CD4-positive, alpha-beta T cell (primary cell): ENCODE measurements around the gene PTPRC. TPM values are rescaled to one million over a fixed set of nuclear protein-coding genes. Genes with fewer than 3 reads are reported as not detected.

Experiments
- ATAC-seq: fragments of 200-7000 bp; cut with Tn5 transposase; one replicate; pipeline ENCODE4 v1.10.0; 2022; ENCODE audit warnings: mild to moderate bottlenecking; ENCODE audit not compliant: poor library complexity
- CTCF ChIA-PET: fragments of 350-600 bp; sonication (Branson Sonifier 250); formaldehyde crosslinking; loops from one replicate; lab custom pipeline; 2021; ENCODE audit warnings: antibody characterized with exemption, inconsistent platforms; lab: Charles Lee
- POLR2A ChIA-PET: fragments of 350-600 bp; sonication (Branson Sonifier 250); formaldehyde crosslinking; loops from one replicate; lab custom pipeline; 2021; ENCODE audit warnings: antibody characterized with exemption, inconsistent platforms; lab: Charles Lee
- DNase-seq, 14 experiments: peaks; one replicate each; pipeline ENCODE4 v3.0.0-alpha.2; 2013 to 2020; ENCODE audit warnings: mixed read lengths in 2 of 14
- H3K27ac ChIP-seq, 2 donors: one replicate each; pipeline versions ENCODE4 v1.5.1 to v1.7.0; 2013; ENCODE audit warnings: low read length in 2 of 2, low read depth in 1 of 2, mild to moderate bottlenecking in 1 of 2
- H3K27me3 ChIP-seq, 2 experiments: 1 replicate in 1 of 2; 2 replicates in 1 of 2; pipeline versions ENCODE4 v1.6.1 to v1.7.0; 2013; ENCODE audit warnings: low read length in 2 of 2, control low read depth in 1 of 2, mild to moderate bottlenecking in 1 of 2, moderate library complexity in 1 of 2; ENCODE audit not compliant: insufficient read depth in 2 of 2, control insufficient read depth in 1 of 2
- H3K36me3 ChIP-seq: one replicate; pipeline ENCODE4 v1.6.1; 2013; ENCODE audit warnings: low read length, control low read depth; ENCODE audit not compliant: insufficient read depth
- H3K4me1 ChIP-seq: one replicate; pipeline ENCODE4 v1.6.1; 2013; ENCODE audit warnings: low read length, control low read depth; ENCODE audit not compliant: insufficient read depth
- H3K4me3 ChIP-seq: one replicate; pipeline ENCODE4 v1.5.1; 2013; ENCODE audit warnings: mild to moderate bottlenecking, low read length, moderate library complexity
- H3K9me3 ChIP-seq, 2 experiments: 1 replicate in 1 of 2; 2 replicates in 1 of 2; pipeline versions ENCODE4 v1.6.1 to v1.7.0; 2013; ENCODE audit warnings: low read length in 2 of 2, mild to moderate bottlenecking in 2 of 2, control low read depth in 1 of 2, moderate library complexity in 1 of 2; ENCODE audit not compliant: control insufficient read depth in 1 of 2, insufficient read depth in 1 of 2
- H3K27ac Mint-ChIP-seq: one replicate; pipeline ENCODE4 v1.8.0; 2020; ENCODE audit warnings: mixed read lengths
- H3K27me3 Mint-ChIP-seq: one replicate; pipeline ENCODE4 v1.8.0; 2021; ENCODE audit warnings: mixed read lengths
- H3K36me3 Mint-ChIP-seq: one replicate; pipeline ENCODE4 v1.8.0; 2021; ENCODE audit warnings: low read depth, mixed read lengths
- H3K4me1 Mint-ChIP-seq: one replicate; pipeline ENCODE4 v1.8.0; 2021; ENCODE audit warnings: low read depth, mixed read lengths
- H3K4me3 Mint-ChIP-seq: one replicate; pipeline ENCODE4 v1.8.0; 2020; ENCODE audit warnings: mild to moderate bottlenecking, mixed read lengths
- H3K9me3 Mint-ChIP-seq: one replicate; pipeline ENCODE4 v1.8.0; 2020; ENCODE audit warnings: mixed read lengths
- CTCF ChIP-seq: fragments of 200-600 bp; IDR thresholded peaks from one replicate; pipeline ENCODE4 v1.8.0; 2022; ENCODE audit warnings: antibody characterized with exemption, mild to moderate bottlenecking
- intact Hi-C, 2 experiments: fragments of 100-400 bp; cut with DNase I in 1 of 2; cut with micrococcal nuclease in 1 of 2; formaldehyde crosslinking; loops; one replicate each; pipeline versions ENCODE4 v1.15.1 to v1.9.0; 2023 to 2025; cut with DNase I, micrococcal nuclease
- total RNA-seq, 174 experiments: library from RNA in 2 of 174; stranded (reverse) in 2 of 174; gene quantifications; one replicate each; pipeline ENCODE4 v1.2.3 and lab custom pipeline; 2021 to 2026

The PTPRC gene
- total RNA-seq, 2 experiments from 2014 or later: 661 to 698 TPM

GRCh38 chr1:198771563-198772153 lies 132.8 kb downstream of the PTPRC start:
- Mint-ChIP-seq H3K27me3 (no peaks in the 10 kb centered on the region), H3K36me3 (no peaks in the 10 kb centered on the region), H3K9me3 (no peaks in the 10 kb centered on the region), H3K4me1 (peaks cover 5% of the 10 kb centered on the region), H3K4me3 (no peak overlapping the region), H3K27ac (no peak overlapping the region)
- Histone ChIP-seq H3K4me3 (no peak overlapping the region), H3K9me3 (no peaks in the 10 kb centered on the region), H3K27me3 (no peaks in the 10 kb centered on the region), H3K36me3 (no peaks in the 10 kb centered on the region), H3K4me1 (peaks cover 3% of the 10 kb centered on the region), H3K27ac (no peak overlapping the region)
- TF ChIP-seq CTCF: peak; percentile 52
- intact Hi-C loops: loop anchor here (2.0 to 10.0 kb wide), 4 partner anchors 341 to 783 kb away; no protein-coding TSS in a partner anchor
- ATAC-seq (no peak), DNase-seq (peak in 3 of 14 experiments; percentile 26 to 51 (median 51))
- ChIA-PET POLR2A (no interaction called here), CTCF (no interaction called here)

- Mint-ChIP-seq H3K27ac (no peak overlapping the region), H3K36me3 (no peaks in the 10 kb centered on the region), H3K9me3 (no peaks in the 10 kb centered on the region), H3K4me1 (peaks cover 6% of the 10 kb centered on the region), H3K4me3 (no peak overlapping the region), H3K27me3 (no peaks in the 10 kb centered on the region)
- ATAC-seq (no peak), DNase-seq (no peak)
- Histone ChIP-seq H3K27ac (no peak overlapping the region), H3K4me3 (no peak overlapping the region), H3K36me3 (no peaks in the 10 kb centered on the region), H3K9me3 (no peaks in the 10 kb centered on the region), H3K4me1 (peaks cover 3% of the 10 kb centered on the region), H3K27me3 (no peaks in the 10 kb centered on the region)
- ChIA-PET POLR2A (no interaction called here), CTCF (interaction anchor here (0.6 kb wide), 1 partner anchor 373 kb away, joined by 3 read pairs; no protein-coding TSS in a partner anchor)
- intact Hi-C loops: loop anchor here (5.0 to 10.0 kb wide), 3 partner anchors 340 to 782 kb away; no protein-coding TSS in a partner anchor
- no peak for TF ChIP-seq CTCF
Measured at GRCh38 chr1:198772626-198773025, 133.8 kb downstream of the PTPRC start.

- H3K36me3 Mint-ChIP-seq: no peaks in the 10 kb centered on the region
- H3K36me3 ChIP-seq: no peaks in the 10 kb centered on the region
- ChIA-PET POLR2A (no interaction called here), CTCF (no interaction called here)
- H3K27ac Mint-ChIP-seq: no peak overlapping the region
- H3K9me3 ChIP-seq: no peaks in the 10 kb centered on the region
- H3K27ac ChIP-seq: no peak overlapping the region
- DNase-seq (no peak), ATAC-seq (no peak)
- peaks cover 6% of the 10 kb centered on the region for H3K4me1 Mint-ChIP-seq
- H3K4me3 Mint-ChIP-seq: no peak overlapping the region
- intact Hi-C loops: loop anchor here (5.0 to 10.0 kb wide), 3 partner anchors 339 to 782 kb away; no protein-coding TSS in a partner anchor
- H3K4me1 ChIP-seq: peaks cover 3% of the 10 kb centered on the region
- no peaks in the 10 kb centered on the region for H3K27me3 ChIP-seq
- H3K9me3 Mint-ChIP-seq: no peaks in the 10 kb centered on the region
- TF ChIP-seq CTCF: no peak
- H3K27me3 Mint-ChIP-seq: no peaks in the 10 kb centered on the region
- H3K4me3 ChIP-seq: no peak overlapping the region
Measured at GRCh38 chr1:198773030-198773429, 134.2 kb downstream of the PTPRC start.
